Measurements from ENCODE around the gene INVS.
"Not testable (repeated sequence)": the region's sequence is repeated elsewhere in the genome, so short reads cannot be mapped to it uniquely, and the experiment has no call there.

The INVS gene

DNA sequence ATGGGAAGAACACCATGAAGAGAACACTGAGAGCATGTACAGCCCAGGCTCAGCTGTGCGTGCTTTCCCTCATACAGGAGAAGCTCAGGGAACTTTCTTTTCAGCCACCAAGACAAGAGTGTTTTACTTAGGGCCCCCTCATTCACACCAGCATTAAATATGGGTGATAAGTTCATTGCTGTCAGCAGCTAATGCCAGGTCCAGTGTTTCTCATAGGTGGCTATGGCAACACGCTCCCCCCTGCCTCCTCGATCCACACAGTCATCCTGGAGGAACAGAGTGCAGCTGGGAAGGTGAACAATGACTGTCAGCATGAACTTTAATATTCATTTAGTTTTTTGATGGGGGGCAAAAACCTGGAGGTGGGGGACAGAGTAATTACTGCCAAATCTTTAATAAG is 199.3 kb downstream of the INVS start:
- Histone ChIP-seq H3K4me3 (ENCODE audit: low read length) (no peak overlapping the region), H3K9ac (ENCODE audit: low read length) (no peak overlapping the region), H3K9me3 (ENCODE audit: control insufficient read depth, low read length) (no peaks in the 10 kb centered on the region), H3K36me3 (ENCODE audit: control insufficient read depth, insufficient read depth, low read length, severe bottlenecking) (peaks cover 86% of the 10 kb centered on the region), H3K27me3 (replicated peaks; ENCODE audit: control insufficient read depth, insufficient read depth, low read length) (no peaks in the 10 kb centered on the region), H3K4me1 (ENCODE audit: control insufficient read depth, insufficient read depth, low read length) (peaks cover 5% of the 10 kb centered on the region)
- DNase-seq (ENCODE audit: low read depth): no peak

DNA sequence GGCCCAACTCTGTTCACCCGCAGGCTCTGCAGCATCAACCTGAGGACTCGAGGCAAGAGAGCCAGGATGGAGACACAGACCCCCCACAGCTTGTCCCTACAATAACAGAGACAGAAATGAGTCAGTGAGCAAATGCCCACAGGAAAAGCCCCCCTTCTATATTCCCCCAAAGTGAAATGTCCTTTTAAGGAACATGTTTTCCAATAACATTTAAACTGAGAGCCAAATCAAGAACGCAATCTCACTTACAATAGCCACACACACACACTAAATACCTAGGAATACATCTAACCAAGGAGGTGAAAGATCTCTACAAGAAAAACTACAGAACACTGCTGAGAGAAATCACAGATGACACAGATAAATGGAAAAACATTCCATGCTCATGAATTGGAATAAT is 204.7 kb downstream of the INVS start:
- Histone ChIP-seq H3K27me3 (replicated peaks; ENCODE audit: control insufficient read depth, insufficient read depth, low read length) (no peaks in the 10 kb centered on the region), H3K4me3 (ENCODE audit: low read length) (no peak overlapping the region), H3K9me3 (ENCODE audit: control insufficient read depth, low read length) (no peaks in the 10 kb centered on the region), H3K4me1 (ENCODE audit: control insufficient read depth, insufficient read depth, low read length) (peaks cover 7% of the 10 kb centered on the region), H3K36me3 (ENCODE audit: control insufficient read depth, insufficient read depth, low read length, severe bottlenecking) (peaks cover 66% of the 10 kb centered on the region), H3K9ac (ENCODE audit: low read length) (no peak overlapping the region)
- DNase-seq (ENCODE audit: low read depth): no peak

DNA sequence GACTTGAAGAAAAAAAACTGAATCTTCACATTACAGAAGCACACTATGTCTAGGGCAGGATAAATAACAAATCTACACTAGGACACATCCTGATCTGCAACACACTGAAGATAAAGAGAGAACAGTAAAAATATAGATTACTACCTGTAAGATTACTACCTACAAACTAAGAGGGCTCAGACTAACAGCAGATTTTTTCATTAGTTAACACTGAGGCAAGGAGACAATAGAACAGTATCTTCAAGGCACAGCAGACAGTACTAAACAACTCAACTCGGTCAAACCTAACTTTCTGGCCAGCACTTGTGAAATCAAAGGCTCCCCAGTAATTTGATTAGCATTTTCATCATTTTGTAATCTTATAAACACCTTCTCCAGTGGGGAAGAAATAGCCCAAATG is 207.2 kb downstream of the INVS start:
- no peak overlapping the region for H3K9ac ChIP-seq (ENCODE audit: low read length)
- DNase-seq (ENCODE audit: low read depth): no peak
- H3K4me3 ChIP-seq (ENCODE audit: low read length): no peak overlapping the region
- peaks cover 22% of the 10 kb centered on the region for H3K4me1 ChIP-seq (ENCODE audit: control insufficient read depth, insufficient read depth, low read length)
- H3K9me3 ChIP-seq (ENCODE audit: control insufficient read depth, low read length): no peaks in the 10 kb centered on the region
- peaks cover 44% of the 10 kb centered on the region for H3K36me3 ChIP-seq (ENCODE audit: control insufficient read depth, insufficient read depth, low read length, severe bottlenecking)
- H3K27me3 ChIP-seq (replicated peaks; ENCODE audit: control insufficient read depth, insufficient read depth, low read length): no peaks in the 10 kb centered on the region

DNA sequence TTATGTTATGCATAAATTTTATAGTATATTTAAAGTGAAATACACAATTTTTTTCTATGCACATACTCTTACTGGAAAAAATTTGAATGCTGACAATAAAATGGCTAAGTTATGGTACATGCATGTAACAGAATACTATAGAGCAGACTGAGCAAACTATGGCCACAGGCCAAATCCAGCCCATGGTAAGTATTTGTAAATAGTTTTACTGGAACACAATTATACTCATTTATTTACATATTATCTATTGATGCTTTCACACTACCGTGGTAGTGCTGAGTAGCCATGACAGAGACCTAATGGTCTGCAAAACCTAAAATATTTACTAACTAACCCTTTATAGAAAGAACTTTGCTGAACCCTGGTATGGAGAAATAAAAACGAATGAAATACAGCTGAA is 208.0 kb downstream of the INVS start:
- Histone ChIP-seq H3K9ac (ENCODE audit: low read length) (no peak overlapping the region), H3K27me3 (replicated peaks; ENCODE audit: control insufficient read depth, insufficient read depth, low read length) (no peaks in the 10 kb centered on the region), H3K36me3 (ENCODE audit: control insufficient read depth, insufficient read depth, low read length, severe bottlenecking) (peaks cover 39% of the 10 kb centered on the region), H3K4me3 (ENCODE audit: low read length) (no peak overlapping the region), H3K4me1 (ENCODE audit: control insufficient read depth, insufficient read depth, low read length) (peaks cover 20% of the 10 kb centered on the region), H3K9me3 (ENCODE audit: control insufficient read depth, low read length) (no peaks in the 10 kb centered on the region)
- no peak for DNase-seq (ENCODE audit: low read depth)

DNA sequence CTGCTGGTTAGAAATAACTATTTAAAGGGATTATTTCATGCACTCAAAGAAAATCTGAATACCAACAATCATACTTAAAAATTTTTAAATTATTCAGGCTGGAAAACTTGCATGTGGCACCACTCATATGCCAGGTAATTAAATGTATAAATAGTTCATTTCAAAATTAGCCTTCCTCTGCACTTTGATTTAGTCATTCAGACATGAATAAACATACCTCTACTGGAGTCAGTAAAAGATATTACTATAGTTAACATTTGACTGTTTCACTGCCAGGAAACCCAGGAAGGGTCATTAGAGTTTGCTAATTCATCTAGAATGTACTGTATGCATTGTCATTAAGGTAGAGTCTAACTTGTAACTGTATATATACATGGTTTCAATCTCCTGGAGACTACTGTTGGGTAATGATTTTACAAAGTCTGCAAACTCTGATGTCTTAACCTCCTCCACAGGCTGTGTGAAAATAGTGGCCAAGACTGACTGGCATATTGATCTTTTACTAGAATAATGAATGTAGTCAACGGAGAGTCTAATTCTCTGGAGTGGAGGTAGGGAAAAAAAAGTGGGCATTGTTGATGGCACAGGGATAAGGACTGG is 210.0 kb downstream of the INVS start:
- peaks cover 34% of the 10 kb centered on the region for H3K36me3 ChIP-seq (ENCODE audit: control insufficient read depth, insufficient read depth, low read length, severe bottlenecking)
- peaks cover 5% of the 10 kb centered on the region for H3K9me3 ChIP-seq (ENCODE audit: control insufficient read depth, low read length)

DNA sequence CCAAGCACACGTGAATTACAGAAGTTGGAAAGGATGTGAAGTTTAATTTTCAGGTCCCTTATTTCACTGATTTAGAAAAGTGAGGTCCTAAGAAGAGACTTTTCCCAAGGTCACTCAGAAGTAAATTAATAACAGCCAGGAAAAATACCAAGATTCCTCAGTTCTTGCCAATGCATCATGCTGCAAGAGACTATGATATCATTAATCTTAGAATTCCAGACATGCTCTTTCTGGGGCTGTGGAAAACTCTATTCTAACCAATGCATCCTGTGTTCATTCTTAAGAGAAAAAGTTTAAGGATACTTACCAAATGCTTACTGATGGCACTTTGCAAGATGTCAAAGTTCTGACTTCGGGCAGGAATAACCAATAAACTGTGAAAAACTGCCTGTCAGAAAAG is 210.9 kb downstream of the INVS start:
- Histone ChIP-seq H3K4me1 (ENCODE audit: control insufficient read depth, insufficient read depth, low read length) (peaks cover 17% of the 10 kb centered on the region), H3K4me3 (ENCODE audit: low read length) (no peak overlapping the region), H3K36me3 (ENCODE audit: control insufficient read depth, insufficient read depth, low read length, severe bottlenecking) (peaks cover 33% of the 10 kb centered on the region), H3K27me3 (replicated peaks; ENCODE audit: control insufficient read depth, insufficient read depth, low read length) (no peaks in the 10 kb centered on the region), H3K9ac (ENCODE audit: low read length) (no peak overlapping the region), H3K9me3 (ENCODE audit: control insufficient read depth, low read length) (peaks cover 5% of the 10 kb centered on the region)
- peak; percentile 47 for DNase-seq (ENCODE audit: low read depth)

More for the DNA sequence above, 210.0 kb downstream of the INVS start:
- no peaks in the 10 kb centered on the region for H3K27me3 ChIP-seq (replicated peaks; ENCODE audit: control insufficient read depth, insufficient read depth, low read length)
- DNase-seq (ENCODE audit: low read depth): no peak
- peaks cover 17% of the 10 kb centered on the region for H3K4me1 ChIP-seq (ENCODE audit: control insufficient read depth, insufficient read depth, low read length)
- H3K9ac ChIP-seq (ENCODE audit: low read length): no peak overlapping the region
- H3K4me3 ChIP-seq (ENCODE audit: low read length): no peak overlapping the region

DNA sequence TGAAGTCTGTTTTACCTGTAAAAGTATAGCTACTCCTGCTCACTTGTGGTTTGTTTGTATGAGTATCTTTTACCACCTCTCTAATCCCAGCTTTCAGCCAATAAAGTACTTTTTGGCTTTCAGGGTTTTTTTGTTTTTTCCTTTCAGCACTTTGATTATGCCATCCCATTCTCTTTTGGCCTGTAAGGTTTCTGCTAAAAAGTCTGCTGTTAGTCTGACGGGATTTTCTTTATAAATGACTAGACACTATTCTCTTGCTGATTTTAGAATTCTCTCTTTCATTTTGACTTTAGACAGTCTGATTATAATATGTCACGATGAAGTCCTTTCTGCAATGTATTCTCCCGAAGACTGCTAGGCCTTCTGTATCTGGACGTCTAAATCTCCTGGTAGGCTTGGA is 216.5 kb downstream of the INVS start:
- Histone ChIP-seq H3K4me1 (ENCODE audit: control insufficient read depth, insufficient read depth, low read length) (peaks cover 13% of the 10 kb centered on the region), H3K9me3 (ENCODE audit: control insufficient read depth, low read length) (peaks cover 9% of the 10 kb centered on the region)

DNA sequence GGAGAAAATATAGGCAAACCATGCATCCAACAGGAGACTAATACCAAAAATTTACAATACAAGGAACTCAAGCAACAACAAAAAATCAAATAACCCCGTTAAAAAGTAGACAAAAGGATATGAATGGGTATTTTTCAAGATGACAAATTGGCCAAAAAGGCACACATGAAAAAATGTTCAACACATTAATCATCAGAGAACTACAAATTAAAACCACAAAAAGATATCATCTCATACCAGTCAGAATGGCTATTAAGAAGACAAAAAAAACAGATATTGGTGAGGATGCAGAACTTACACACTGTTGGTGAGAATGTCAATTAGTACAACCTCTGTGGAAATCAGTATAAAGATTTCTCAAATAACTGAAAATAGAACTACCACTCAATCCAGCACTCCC is 218.7 kb downstream of the INVS start:
- Histone ChIP-seq H3K36me3 (ENCODE audit: control insufficient read depth, insufficient read depth, low read length, severe bottlenecking) (peaks cover 37% of the 10 kb centered on the region), H3K27me3 (replicated peaks; ENCODE audit: control insufficient read depth, insufficient read depth, low read length) (no peaks in the 10 kb centered on the region), H3K4me3 (ENCODE audit: low read length) (no peak overlapping the region), H3K4me1 (ENCODE audit: control insufficient read depth, insufficient read depth, low read length) (peaks cover 19% of the 10 kb centered on the region), H3K9ac (ENCODE audit: low read length) (no peak overlapping the region), H3K9me3 (ENCODE audit: control insufficient read depth, low read length) (peaks cover 4% of the 10 kb centered on the region)
- peak; percentile 42 for DNase-seq (ENCODE audit: low read depth)

More for the DNA sequence above, 216.5 kb downstream of the INVS start:
- Histone ChIP-seq H3K4me3 (ENCODE audit: low read length) (no peak overlapping the region), H3K9ac (ENCODE audit: low read length) (no peak overlapping the region), H3K36me3 (ENCODE audit: control insufficient read depth, insufficient read depth, low read length, severe bottlenecking) (peaks cover 38% of the 10 kb centered on the region), H3K27me3 (replicated peaks; ENCODE audit: control insufficient read depth, insufficient read depth, low read length) (no peaks in the 10 kb centered on the region)
- DNase-seq (ENCODE audit: low read depth): no peak

DNA sequence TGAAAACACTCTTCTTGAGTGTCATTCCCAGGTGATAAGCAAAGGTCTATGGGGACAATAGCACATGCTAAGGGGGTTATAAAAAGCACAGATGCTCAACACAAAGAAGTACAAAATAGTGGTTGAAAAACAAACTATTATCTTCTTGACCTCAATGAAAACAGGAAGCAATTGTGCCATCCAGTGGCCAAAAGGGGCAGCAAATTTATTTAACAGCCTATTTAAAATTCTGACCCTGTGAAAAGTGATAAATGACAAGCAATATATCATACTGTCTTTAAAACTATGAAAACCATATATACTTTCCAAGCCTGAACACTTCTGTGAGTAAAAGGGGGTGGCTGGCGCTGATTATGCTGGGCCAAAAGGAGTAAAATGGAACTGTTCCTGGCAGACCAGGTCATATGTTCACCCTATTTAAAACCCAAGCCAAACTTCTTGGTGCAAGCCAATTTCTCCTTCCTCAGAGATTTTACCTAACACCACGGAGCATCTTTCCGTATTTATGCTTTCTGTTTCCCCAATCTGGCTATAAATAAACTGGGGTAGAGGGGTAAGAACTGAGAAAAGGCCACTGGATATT is 224.0 kb downstream of the INVS start:
- Histone ChIP-seq H3K27me3 (replicated peaks; ENCODE audit: control insufficient read depth, insufficient read depth, low read length) (no peaks in the 10 kb centered on the region), H3K4me1 (ENCODE audit: control insufficient read depth, insufficient read depth, low read length) (peaks cover 13% of the 10 kb centered on the region), H3K9ac (ENCODE audit: low read length) (no peak overlapping the region), H3K4me3 (ENCODE audit: low read length) (no peak overlapping the region), H3K9me3 (ENCODE audit: control insufficient read depth, low read length) (no peaks in the 10 kb centered on the region), H3K36me3 (ENCODE audit: control insufficient read depth, insufficient read depth, low read length, severe bottlenecking) (peaks cover 41% of the 10 kb centered on the region)
- DNase-seq (ENCODE audit: low read depth): peak; percentile 74

DNA sequence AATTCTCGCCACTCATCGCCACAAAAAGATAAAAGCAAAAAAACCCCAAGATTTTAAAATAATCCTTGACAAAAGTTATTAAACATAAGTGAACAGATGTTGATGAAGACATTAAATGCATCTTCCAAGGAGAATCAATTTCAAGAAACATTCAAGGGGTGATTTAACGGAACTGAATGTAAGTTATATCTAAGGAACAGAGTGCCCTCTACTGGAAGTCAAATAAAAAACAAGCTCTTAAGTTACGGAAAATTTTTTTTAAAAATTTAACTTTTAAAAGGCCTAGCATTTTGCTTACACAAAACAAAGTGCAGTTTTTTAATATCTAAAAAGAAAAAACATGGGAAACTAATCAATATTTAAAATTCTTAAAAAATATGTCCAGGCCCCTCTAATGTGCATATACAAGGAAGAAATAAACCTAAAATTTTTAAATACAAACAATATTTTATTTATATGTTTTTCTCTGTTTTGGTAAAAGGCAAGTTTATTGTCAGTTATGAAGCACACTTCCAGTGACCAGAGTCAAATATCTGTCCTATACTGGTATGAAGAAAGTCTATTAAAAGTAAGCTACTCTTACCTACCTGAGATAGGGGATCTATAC is 225.7 kb downstream of the INVS start:
- Histone ChIP-seq H3K4me3 (ENCODE audit: low read length) (no peak overlapping the region), H3K27me3 (replicated peaks; ENCODE audit: control insufficient read depth, insufficient read depth, low read length) (no peaks in the 10 kb centered on the region), H3K4me1 (ENCODE audit: control insufficient read depth, insufficient read depth, low read length) (peaks cover 12% of the 10 kb centered on the region), H3K36me3 (ENCODE audit: control insufficient read depth, insufficient read depth, low read length, severe bottlenecking) (peaks cover 35% of the 10 kb centered on the region), H3K9ac (ENCODE audit: low read length) (no peak overlapping the region), H3K9me3 (ENCODE audit: control insufficient read depth, low read length) (no peaks in the 10 kb centered on the region)
- peak; percentile 81 for DNase-seq (ENCODE audit: low read depth)

DNA sequence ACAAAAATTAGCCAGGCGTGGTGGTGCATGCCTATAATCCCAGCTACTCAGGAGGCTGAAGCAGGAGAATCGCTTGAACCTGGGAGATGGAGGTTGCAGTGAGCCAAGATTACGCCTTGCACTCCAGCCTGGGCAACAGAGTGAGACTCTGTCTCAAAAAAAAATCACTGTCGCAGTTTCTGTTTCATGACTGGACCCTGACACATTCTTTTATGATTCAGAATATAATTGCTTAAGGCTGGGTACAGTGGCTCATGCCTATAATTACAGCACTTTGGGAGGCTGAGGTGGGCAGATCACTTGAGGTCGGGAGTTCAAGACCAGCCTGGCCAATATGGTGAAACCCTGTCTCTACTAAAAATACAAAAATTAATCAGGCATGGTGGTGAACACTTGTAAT is 239.7 kb downstream of the INVS start:
- H3K36me3 ChIP-seq (ENCODE audit: control insufficient read depth, insufficient read depth, low read length, severe bottlenecking); H3K4me1 ChIP-seq (ENCODE audit: control insufficient read depth, insufficient read depth, low read length); H3K9me3 ChIP-seq (ENCODE audit: control insufficient read depth, low read length); H3K4me3 ChIP-seq (ENCODE audit: low read length); H3K27me3 ChIP-seq (replicated peaks; ENCODE audit: control insufficient read depth, insufficient read depth, low read length); DNase-seq (ENCODE audit: low read depth); H3K9ac ChIP-seq (ENCODE audit: low read length): not testable (repeated sequence)
